WTC11 (cell line): ENCODE data around the gene SLC47A2.

Source experiments
- ATF1 ChIP-seq: sonication (generic); formaldehyde crosslinking; IDR thresholded peaks from 2 replicates; pipeline ENCODE4 v1.8.1; 2023; ENCODE audit warnings: mild to moderate bottlenecking, moderate library complexity, missing genetic modification reagents
- CTCF ChIP-seq: fragments of 200-600 bp; IDR thresholded peaks from 2 replicates; pipeline ENCODE4 v1.8.0; 2022; ENCODE audit warnings: antibody characterized with exemption
- FOXP4 ChIP-seq: sonication (generic); formaldehyde crosslinking; IDR thresholded peaks from 2 replicates; pipeline ENCODE4 v1.8.0; 2022; ENCODE audit warnings: mild to moderate bottlenecking, missing genetic modification reagents
- NFE2L1 ChIP-seq: sonication (generic); formaldehyde crosslinking; IDR thresholded peaks from 2 replicates; pipeline ENCODE4 v1.8.1; 2023; ENCODE audit warnings: missing genetic modification reagents
- RELA ChIP-seq: sonication (generic); formaldehyde crosslinking; IDR thresholded peaks from 2 replicates; pipeline ENCODE4 v1.8.1; 2022; ENCODE audit warnings: missing genetic modification reagents, mild to moderate bottlenecking, borderline replicate concordance

- TF ChIP-seq NFE2L1 (CRISPR knock-in tag) (no peak), FOXP4 (CRISPR knock-in tag) (no peak), CTCF (no peak), RELA (CRISPR knock-in tag) (no peak), ATF1 (CRISPR knock-in tag) (no peak)
These were observed 9.3 kb downstream of the SLC47A2 start for GRCh38 chr17:19706791-19707727.
